Putamen (tissue), 1 donor: Measurements from ENCODE around the gene TDRD6.
"Not testable (repeated sequence)": the region's sequence is repeated elsewhere in the genome, so short reads cannot be mapped to it uniquely, and the experiment has no call there.

Source experiments
- DNase-seq: peaks from one replicate; pipeline ENCODE4 v3.0.0-alpha.2; 2016; ENCODE audit warnings: low spot score

The TDRD6 gene

GRCh38 chr6:46687619-46688097, at the start of gene TDRD6:
Gene TDRD6, plus strand, starts transcription at chr6:46687885. Its CDS starts 244 bp downstream, at chr6:46688129.
- DNase-seq = no peak

DNA sequence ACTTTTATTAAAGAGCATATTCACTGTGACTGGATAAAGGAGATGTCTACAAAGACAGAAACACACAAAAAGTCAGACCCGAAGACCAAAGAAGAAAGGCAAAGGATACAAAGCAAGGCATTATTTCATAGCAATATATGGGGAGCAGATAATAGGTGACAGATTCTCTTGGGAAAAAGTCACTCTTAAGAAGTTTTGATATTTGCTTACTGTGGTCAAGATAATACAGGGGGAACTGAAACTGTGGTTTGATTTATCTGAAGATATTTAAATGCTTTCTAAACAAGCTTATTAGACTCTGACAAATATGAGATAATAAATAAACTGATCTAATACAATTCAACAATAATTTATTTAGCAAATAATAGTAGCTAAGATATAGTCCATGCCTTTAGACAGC, 49.8 kb upstream of the TDRD6 start:
- DNase-seq = no peak

GRCh38 chr6:46638650-46639049, 49.0 kb upstream of the TDRD6 start:
- DNase-seq = no peak

DNA sequence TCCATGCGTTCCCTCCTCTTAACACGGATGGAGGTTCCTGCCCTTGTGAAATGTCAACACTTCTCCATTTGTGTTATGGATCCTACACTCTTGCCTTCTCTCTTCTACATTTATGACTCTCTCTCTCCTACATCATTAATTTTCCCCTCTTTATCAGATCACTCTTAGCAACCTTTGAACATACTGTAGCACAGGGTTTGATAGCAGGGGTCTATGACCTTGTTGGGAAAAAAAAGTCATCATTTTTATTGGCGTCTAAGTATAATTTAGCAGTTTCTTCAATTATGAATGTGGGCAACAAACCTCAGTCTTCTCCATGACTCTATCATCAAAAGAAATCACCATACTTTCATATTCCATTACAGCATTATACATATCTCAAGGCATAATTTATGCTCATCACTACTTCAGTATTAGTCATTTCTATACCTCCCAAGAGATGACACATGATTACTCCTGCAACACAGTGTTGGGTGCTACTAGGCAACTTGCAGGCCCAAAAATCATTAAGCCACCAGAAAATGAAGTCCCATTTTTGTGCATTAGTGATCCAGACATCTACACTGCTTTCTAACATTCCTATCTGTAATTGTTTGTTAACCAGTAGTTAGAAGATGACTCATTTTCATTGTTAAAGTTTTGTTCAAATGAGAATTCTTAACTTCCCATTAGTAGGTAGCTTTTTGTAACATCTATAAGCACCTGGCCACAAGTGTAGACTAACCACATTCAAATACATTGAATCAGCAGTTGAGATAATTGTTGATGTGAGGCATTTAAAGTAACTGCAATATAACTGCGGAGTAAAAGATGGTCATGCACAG, 44.5 kb upstream of the TDRD6 start:
- no peak for DNase-seq

DNA sequence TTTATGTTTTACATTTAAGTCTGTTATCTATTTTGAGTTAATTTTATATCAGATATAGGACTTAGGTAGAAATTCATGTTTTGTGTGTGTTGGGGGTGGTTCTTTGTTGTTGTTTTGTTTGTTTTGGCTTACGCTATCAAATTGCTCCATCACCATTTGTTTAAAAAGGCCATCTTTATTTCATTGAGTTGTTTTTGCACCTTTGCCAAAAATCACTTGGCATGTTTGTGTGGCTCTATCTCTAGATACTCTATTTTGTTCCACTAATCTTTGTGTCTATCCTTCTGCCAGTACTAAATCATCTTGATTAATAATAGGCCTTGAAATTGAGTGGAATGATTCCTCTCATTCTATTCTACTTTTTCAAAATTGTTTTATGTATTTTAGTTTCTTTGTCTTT, 42.4 kb upstream of the TDRD6 start:
- DNase-seq = no peak

DNA sequence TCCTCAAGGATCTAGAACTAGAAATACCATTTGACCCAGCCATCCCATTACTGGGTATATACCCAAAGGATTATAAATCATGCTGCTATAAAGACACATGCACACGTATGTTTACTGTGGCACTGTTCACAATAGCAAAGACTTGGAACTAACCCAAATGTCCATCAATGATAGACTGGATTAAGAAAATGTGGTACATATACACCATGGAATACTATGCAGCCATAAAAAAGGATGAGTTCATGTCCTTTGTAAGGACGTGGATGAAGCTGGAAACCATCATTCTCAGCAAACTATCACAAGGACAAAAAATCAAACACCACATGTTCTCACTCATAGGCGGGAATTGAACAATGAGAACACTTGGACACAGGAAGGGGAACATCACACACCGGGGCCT, 39.6 kb upstream of the TDRD6 start:
- not testable (repeated sequence) for DNase-seq

DNA sequence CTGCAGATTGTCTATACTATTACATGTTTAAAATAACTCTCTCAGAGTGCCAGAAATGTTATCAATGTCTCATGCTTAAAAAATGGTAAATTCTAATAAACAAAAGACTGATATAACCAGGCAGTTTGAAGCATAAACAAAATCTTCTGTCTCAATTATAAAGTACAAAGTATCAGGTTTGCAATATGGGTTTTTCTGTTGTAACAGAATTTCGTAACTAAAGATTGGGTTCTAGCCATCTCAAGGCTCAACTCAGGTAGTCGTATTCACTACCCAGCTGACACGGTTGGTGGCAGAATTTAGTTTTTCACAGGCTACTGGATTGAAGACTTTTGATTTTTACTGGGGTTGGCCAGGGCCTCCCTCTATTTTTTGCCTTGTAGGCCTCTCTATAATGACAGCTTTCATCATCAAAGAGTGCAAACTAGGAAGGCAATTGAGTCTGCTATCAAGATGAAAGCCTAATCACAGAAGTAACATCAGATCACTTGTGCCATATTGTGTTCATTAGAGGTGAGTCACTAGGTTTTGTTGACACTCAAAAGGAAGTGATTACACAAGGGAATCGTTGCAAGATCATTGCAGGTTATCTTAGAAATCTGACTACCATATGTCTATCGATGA, 38.7 kb upstream of the TDRD6 start:
- no peak for DNase-seq

DNA sequence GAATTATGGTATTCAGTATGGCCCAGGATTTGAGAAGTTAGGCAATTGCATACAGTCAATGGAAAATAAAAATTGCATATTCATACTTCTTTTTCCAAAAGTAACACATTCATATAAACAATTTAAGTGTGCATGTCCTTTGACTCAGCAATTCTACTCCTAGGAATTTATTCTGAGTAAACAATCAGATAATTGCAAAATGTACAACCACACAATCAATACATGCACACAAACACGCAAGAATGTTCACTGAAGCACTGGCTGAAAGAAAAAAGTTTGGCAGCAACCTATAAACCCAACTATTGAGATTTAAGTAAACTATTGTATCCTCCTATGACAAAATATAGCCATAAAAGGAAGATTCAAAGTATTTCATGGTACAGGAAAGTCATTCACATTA, 36.7 kb upstream of the TDRD6 start:
- DNase-seq = no peak

GRCh38 chr6:46651816-46652215, 35.9 kb upstream of the TDRD6 start:
- DNase-seq = no peak

DNA sequence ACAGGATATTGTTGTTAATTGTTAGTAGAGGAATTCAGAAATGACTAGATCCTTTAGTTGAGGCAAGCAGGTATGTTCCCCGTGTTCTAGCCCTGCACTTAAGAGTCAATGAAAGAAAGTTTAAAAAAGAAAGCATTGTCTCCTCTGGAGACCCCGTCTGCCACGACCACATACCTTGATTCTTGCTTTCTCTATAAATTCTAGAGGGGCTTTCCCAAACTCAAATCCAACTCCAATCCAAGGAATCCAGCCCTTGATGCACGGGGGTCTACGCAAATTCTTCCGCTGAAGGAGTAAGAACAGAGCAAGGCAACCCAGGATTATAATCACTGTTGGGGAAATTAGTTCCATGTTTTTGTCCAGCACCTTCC, 35.5 kb upstream of the TDRD6 start:
- DNase-seq = peak; percentile 4

DNA sequence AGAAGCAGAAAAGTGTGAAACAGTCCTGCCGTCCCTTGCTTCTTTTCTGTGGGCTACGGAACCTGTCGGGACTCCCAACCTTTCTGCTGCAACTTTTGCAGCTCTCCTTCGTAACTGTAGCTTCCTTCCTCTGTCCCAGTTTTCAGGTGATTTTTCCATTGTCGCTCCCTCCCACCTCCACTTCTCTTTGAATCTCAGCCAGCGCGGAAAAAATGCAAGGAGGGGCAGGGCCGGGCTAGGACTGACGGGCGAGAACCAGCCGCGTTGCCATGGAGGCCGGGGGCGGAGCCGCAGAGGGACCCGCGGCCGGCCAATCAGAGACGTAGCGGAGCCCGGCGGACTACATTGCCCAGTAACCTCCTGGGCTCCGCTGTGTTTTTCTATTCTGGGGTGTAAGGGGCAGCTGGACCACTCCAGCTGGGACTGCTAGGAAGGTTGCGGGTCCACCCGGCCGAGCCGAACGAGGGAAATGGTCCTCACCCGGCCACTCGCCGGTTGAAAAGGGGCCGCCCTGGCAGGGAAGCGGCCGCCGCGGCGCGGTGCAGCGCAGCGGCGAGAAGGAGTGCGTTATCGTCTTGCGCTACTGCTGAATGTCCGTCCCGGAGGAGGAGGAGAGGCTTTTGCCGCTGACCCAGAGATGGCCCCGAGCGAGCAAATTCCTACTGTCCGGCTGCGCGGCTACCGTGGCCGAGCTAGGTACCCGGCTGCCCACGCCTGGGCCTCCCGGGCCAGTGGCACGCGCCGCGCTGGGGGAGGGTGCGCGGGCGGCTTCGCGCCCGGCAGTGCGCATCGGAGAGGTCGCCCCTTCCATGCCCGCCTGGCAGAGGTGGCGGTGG, 34.9 kb upstream of the TDRD6 start, which contains the start of the genes CYP39A1 and SLC25A27:
CYP39A1 (minus strand) TSS at position 216 of the 836 bp plus-strand sequence. CDS start 236 bp downstream, outside the sequence.
SLC25A27 (plus strand) TSS at position 373 of the 836 bp plus-strand sequence; CDS start at position 591, 218 bp downstream.
- peak; percentile 95 for DNase-seq

DNA sequence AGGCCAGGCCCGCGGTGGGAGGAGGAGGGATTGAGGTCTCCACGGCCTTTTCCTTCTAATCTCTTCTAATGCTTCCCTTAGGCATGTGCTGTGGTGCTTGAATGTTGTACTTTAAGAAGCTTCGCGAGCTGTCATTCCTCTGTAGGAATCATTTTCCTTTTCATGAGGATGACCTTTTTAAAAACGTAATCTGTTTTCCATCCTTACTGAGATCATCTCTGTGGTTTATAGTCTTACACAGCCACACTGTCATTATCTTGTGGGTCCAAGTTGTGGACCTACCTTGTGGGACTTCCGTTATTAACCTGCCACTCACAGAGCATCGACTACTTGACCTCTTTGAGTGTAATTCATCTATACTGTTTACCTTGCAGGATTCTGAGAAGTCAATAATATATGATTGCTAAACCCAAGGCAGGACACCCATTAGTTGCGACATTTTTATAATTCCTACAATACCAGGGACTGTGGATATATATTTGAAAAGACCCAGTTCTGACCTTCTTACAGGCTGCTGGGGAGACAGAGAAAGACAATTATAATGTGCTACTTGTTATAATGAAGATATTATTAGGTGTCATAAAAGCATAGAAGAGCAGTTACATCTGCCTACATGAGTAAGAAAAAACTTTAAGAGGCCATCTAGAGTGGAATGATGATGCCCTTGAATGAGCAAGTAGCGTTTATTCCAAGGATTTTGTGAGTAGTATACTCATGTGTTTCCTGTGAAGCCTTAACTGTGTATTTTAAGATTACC, 34.1 kb upstream of the TDRD6 start:
- DNase-seq = peak; percentile 8

DNA sequence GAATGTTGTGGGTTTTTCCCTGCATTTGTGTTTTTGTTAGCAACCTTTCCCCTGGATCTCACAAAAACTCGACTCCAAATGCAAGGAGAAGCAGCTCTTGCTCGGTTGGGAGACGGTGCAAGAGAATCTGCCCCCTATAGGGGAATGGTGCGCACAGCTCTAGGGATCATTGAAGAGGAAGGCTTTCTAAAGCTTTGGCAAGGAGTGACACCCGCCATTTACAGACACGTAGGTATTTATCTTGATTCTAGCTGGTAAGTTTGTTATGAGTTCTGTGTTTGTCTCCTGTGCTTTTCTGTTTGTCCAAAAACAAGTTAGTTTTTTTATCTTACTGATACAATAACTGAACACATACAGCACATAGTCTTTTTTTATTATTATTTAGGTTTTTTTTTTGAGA, 31.9 kb upstream of the TDRD6 start:
- peak; percentile 23 for DNase-seq

DNA sequence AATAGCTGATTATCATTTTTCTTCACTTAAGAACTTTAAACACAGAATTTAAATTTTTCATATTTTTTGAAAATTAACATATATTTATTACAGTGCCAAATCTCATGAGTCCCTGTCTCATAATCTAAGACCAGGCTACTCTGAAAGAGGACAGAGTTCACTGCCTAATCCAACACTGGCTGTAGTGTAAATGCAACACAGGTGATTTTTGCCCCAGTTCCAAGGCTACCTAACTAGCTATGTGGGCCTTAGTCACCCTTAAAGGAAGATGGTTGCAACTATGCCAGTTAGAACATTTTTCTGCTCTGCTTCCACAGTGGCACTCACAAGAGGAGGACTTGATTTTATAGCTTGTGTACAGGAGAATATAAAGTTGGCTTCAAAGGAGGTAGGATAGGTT, 30.0 kb upstream of the TDRD6 start:
- no peak for DNase-seq

GRCh38 chr6:46661483-46661882, 26.2 kb upstream of the TDRD6 start:
- DNase-seq = peak; percentile 23

DNA sequence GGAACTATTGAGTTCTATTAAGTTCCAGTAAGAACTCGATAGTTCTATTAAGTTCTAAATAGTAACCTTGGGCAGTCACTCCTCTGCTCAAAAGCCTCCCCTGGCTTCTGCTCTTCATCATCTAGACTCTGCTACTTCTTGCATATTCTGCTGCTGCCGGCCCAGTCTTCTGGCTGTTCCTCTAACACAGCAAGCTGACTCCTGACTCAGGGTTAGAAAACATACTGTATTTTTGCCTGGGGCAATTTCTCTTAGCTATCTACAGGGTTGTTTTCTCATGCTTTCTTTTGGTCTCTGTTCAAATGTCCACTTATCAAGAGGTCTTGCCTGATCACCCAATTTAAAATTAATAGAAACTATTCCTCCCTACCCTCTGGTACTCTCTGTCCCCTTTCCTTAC, 20.3 kb upstream of the TDRD6 start:
- DNase-seq = no peak

- DNase-seq = peak; percentile 11
Observed at GRCh38 chr6:46674410-46674809, 13.3 kb upstream of the TDRD6 start.

DNA sequence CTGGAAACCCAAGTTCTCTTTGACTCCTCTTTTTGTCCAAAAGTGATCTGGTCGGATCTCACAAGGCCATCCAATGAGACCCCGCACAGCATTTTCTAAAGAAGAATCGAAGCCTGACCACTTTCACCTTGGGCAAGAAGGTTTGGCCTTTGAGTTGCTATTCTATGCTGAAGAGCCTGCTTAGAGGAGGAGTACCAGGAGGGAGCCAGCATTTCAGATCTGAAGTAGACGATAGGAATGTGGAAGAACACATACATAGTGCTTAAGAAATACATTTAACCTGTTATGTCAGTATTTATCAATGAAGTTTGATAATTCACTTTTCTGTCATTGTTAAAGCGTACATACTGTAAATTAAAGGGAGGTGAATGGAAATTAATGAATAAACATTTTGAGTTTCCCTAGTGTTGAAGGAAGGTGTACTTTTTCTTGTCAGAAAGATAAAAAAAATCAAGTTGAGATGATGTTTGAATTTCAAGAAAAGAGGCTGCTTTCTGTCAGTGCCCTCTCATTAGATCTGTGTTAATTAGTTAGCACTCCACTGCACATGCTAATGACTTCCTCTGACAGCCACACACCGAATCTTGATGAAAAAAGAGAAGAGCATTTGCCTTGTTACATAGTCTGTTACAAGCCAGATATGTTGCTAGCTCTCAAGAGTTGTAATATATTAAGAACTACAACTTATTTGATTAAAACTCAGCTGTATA, 10.9 kb upstream of the TDRD6 start:
- DNase-seq = no peak

- no peak for DNase-seq
Observed at GRCh38 chr6:46677314-46677654, 10.4 kb upstream of the TDRD6 start.

DNA sequence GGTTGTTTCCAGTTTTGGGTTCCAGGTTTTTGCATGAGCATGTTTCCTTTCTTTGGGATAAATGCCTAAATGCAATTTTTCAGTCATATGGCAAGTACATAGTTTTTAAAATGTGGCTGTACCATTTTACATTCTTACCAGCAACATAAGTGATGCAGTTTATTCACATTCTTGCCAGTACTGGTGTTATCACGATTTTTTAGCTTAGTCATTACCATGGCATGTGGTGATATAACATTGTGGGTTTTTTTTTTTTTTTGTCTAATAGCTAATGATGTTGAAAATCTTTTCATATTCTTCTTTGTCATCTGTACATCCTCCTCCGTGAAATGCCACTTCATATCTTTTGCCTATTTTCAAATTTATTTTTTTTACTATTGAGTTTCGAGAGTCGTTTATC, 2.9 kb upstream of the TDRD6 start:
- no peak for DNase-seq
